HFFc6 (cell line): ENCODE data around the gene CHCHD5. TPM values are rescaled to one million over a fixed set of nuclear protein-coding genes. Genes with fewer than 3 reads are reported as not detected.
A peak's percentile ranks its signal among the peaks of the same experiment; 100 is the strongest.

Source experiments
- DNase-seq: peaks from one replicate; pipeline ENCODE4 v3.0.0-alpha.2; 2018
- H3K27ac Mint-ChIP-seq: 2 replicates; pipeline ENCODE4 v1.8.0; 2020; ENCODE audit warnings: mild to moderate bottlenecking, mixed read lengths
- H3K27me3 Mint-ChIP-seq: 2 replicates; pipeline ENCODE4 v1.8.0; 2021; ENCODE audit warnings: mild to moderate bottlenecking, moderate library complexity, mixed read lengths; ENCODE audit not compliant: insufficient read depth
- H3K36me3 Mint-ChIP-seq: 2 replicates; pipeline ENCODE4 v1.8.0; 2021; ENCODE audit warnings: low read depth, mixed read lengths
- H3K4me1 Mint-ChIP-seq: 2 replicates; pipeline ENCODE4 v1.8.0; 2020; ENCODE audit warnings: low read depth, mixed read lengths
- H3K4me3 Mint-ChIP-seq: 2 replicates; pipeline ENCODE4 v1.8.0; 2020; ENCODE audit warnings: mild to moderate bottlenecking, moderate library complexity, mixed read lengths
- H3K9me3 Mint-ChIP-seq: 2 replicates; pipeline ENCODE4 v1.8.0; 2020; ENCODE audit warnings: mild to moderate bottlenecking, mixed read lengths
- total RNA-seq, 6 experiments: library from RNA; stranded (reverse); fragmentation: NEBNext Ultra II Directional; extraction: Animal tissue kit (Norgen Biotek cat#: 25700); gene quantifications; 2 replicates in 1 of 6; 3 replicates in 5 of 6; pipeline ENCODE4 v1.2.3, GENCODE V29; 2021
- TF ChIP-seq, protein P1 (sequence below): fragments of 200-600 bp; sonication (generic); IDR thresholded peaks from 2 replicates; pipeline ENCODE4 v1.5.0; 2021; ENCODE audit warnings: antibody characterized with exemption, mild to moderate bottlenecking

Gene CHCHD5
- total RNA-seq, 6 experiments from 2014 or later, result 26.9 to 43.2 (median 32.6) TPM

DNA sequence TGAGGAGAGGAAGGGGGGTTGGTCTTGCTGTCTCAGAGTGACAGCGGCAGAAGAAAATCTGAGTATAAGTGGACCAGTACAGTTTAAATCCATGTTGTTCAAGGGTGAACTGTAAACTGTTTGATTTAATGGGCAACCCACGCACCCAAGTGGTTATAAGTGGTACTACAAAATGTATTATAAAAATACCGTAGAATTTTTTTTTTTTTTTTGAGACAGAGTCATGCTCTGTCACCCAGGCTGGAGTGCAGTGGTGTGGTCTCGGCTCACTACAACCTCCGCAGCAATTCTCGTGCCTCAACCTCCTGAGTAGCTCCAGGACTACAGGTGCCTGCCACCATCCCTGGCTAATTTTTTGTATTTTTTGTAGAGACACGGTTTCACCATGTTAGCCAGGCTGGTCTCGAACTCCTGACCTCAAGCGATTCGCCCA, 2.1 kb upstream of the CHCHD5 start:
- TF ChIP-seq, protein P1, sequence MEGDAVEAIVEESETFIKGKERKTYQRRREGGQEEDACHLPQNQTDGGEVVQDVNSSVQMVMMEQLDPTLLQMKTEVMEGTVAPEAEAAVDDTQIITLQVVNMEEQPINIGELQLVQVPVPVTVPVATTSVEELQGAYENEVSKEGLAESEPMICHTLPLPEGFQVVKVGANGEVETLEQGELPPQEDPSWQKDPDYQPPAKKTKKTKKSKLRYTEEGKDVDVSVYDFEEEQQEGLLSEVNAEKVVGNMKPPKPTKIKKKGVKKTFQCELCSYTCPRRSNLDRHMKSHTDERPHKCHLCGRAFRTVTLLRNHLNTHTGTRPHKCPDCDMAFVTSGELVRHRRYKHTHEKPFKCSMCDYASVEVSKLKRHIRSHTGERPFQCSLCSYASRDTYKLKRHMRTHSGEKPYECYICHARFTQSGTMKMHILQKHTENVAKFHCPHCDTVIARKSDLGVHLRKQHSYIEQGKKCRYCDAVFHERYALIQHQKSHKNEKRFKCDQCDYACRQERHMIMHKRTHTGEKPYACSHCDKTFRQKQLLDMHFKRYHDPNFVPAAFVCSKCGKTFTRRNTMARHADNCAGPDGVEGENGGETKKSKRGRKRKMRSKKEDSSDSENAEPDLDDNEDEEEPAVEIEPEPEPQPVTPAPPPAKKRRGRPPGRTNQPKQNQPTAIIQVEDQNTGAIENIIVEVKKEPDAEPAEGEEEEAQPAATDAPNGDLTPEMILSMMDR, result peak; percentile 84
- peaks cover 12% of the 10 kb centered on the region for H3K36me3 Mint-ChIP-seq
- peaks cover 70% of the 10 kb centered on the region for H3K4me1 Mint-ChIP-seq
- peak overlapping the region; percentile 24 for H3K4me3 Mint-ChIP-seq
- peaks cover 2% of the 10 kb centered on the region for H3K27me3 Mint-ChIP-seq
- H3K9me3 Mint-ChIP-seq, result no peaks in the 10 kb centered on the region
- peak overlapping the region; percentile 100 for H3K27ac Mint-ChIP-seq
- peak; percentile 64 for DNase-seq

DNA sequence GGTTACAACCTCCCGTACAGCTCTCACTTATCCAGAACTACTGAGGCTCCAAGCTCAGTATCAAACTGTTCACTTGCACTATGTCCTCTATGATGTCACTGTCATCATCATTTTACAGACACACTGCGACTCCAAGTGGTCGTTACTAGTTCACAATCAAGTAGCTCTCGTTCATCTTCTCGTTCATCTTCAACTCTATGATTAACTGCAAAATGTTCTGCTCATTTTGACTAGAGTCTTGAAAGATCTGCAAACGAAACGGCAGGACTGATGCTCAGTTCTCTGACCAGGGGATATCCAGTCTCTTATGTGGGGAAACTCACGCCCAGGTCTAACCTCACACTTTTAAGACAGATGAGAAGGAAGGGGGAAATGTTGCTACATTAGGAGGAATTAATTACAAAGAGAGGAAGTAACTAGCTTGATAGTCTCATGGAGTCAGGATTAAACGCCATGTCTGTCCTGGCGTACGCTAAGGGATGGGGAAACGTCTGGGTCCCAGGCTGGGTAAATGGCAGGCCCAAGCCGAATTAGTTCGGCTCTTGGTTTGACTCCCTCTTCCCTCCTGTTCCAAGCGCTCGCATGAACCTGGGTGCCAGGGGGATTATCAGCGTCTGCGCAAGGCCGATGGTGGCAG, 794 bp upstream of the CHCHD5 start:
- TF ChIP-seq, protein P1, result no peak
- peak overlapping the region; percentile 96 for H3K4me3 Mint-ChIP-seq
- DNase-seq, result no peak
- peaks cover 59% of the 10 kb centered on the region for H3K4me1 Mint-ChIP-seq
- H3K27ac Mint-ChIP-seq, result peak overlapping the region; percentile 100
- peaks cover 2% of the 10 kb centered on the region for H3K27me3 Mint-ChIP-seq
- H3K9me3 Mint-ChIP-seq, result no peaks in the 10 kb centered on the region
- H3K36me3 Mint-ChIP-seq, result peaks cover 16% of the 10 kb centered on the region

- Mint-ChIP-seq H3K9me3 (no peaks in the 10 kb centered on the region), H3K27ac (peak overlapping the region; percentile 100), H3K27me3 (peaks cover 2% of the 10 kb centered on the region), H3K36me3 (peaks cover 17% of the 10 kb centered on the region), H3K4me3 (peak overlapping the region; percentile 96), H3K4me1 (peaks cover 46% of the 10 kb centered on the region)
- DNase-seq, result no peak
- TF ChIP-seq, protein P1, result no peak
These were observed 462 bp downstream of the CHCHD5 start for GRCh38 chr2:112584891-112585250.

GRCh38 chr2:112585400-112585799, 991 bp downstream of the CHCHD5 start:
- H3K27ac Mint-ChIP-seq, result peak overlapping the region; percentile 100
- no peak for DNase-seq
- peaks cover 2% of the 10 kb centered on the region for H3K27me3 Mint-ChIP-seq
- peak overlapping the region; percentile 96 for H3K4me3 Mint-ChIP-seq
- H3K4me1 Mint-ChIP-seq, result peaks cover 43% of the 10 kb centered on the region
- H3K36me3 Mint-ChIP-seq, result peaks cover 17% of the 10 kb centered on the region
- TF ChIP-seq, protein P1, result no peak; the same call in 1 of the 2 replicates
- H3K9me3 Mint-ChIP-seq, result no peaks in the 10 kb centered on the region

DNA sequence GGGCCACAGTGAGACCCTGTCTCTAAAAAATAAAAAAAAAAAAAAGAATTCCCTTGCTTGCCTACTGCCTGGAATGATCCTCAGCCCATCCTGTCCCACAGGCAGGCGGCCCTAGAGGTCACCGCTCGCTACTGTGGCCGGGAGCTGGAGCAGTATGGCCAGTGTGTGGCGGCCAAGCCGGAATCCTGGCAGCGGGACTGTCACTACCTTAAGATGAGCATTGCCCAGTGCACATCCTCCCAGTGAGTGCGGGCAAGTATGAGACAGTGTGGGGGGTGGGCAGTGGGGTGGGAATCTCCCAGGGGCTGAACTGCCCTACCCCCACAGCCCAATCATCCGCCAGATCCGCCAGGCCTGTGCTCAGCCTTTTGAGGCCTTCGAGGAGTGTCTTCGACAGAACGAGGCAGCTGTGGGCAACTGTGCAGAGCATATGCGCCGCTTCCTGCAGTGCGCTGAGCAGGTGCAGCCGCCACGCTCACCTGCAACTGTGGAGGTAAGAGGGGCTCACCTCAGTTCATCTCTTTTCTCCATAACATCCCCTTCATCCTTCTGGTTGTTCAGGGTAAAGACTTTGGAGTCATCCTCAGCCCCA, 1.6 kb downstream of the CHCHD5 start:
- Mint-ChIP-seq H3K4me3 (no peak overlapping the region), H3K4me1 (peaks cover 40% of the 10 kb centered on the region), H3K27me3 (peaks cover 2% of the 10 kb centered on the region)

More for the DNA sequence above, 1.6 kb downstream of the CHCHD5 start:
- H3K36me3 Mint-ChIP-seq, result peaks cover 17% of the 10 kb centered on the region
- TF ChIP-seq, protein P1, result no peak
- peak overlapping the region; percentile 100 for H3K27ac Mint-ChIP-seq
- no peak for DNase-seq
- H3K9me3 Mint-ChIP-seq, result no peaks in the 10 kb centered on the region
